ENCODE measurements around the gene KATNA1. TPM values are rescaled to one million over a fixed set of nuclear protein-coding genes. Genes with fewer than 3 reads are reported as not detected.

KATNA1 gene
- total RNA-seq, 1 experiment from 2014 or later = 20.6 TPM

GRCh38 chr6:149567194-149567586 lies 81.3 kb downstream of the KATNA1 start (continued):
- TF ChIP-seq REST (IDR thresholded peaks at IDR 0.05; ENCODE audit: low read depth) (no peak), FOSL1 (IDR thresholded peaks at IDR 0.05; ENCODE audit: low read depth) (no peak), SP1 (IDR thresholded peaks at IDR 0.05; ENCODE audit: low read depth) (no peak), EGR1 (IDR thresholded peaks at IDR 0.05; ENCODE audit: low read depth) (no peak), POLR2A (IDR thresholded peaks at IDR 0.05; ENCODE audit: borderline replicate concordance, extremely low read depth, insufficient read depth, insufficient read length) (no peak), ELF1 (IDR thresholded peaks at IDR 0.05; ENCODE audit: borderline replicate concordance, low read depth) (no peak), ZNF274 (IDR thresholded peaks at IDR 0.05; ENCODE audit: low read depth, low read length) (no peak), CEBPB (IDR thresholded peaks at IDR 0.05; ENCODE audit: low read depth) (no peak), SRF (IDR thresholded peaks at IDR 0.05; ENCODE audit: low read depth) (no peak), JUND (IDR thresholded peaks at IDR 0.05) (no peak), ATF3 (IDR thresholded peaks at IDR 0.05) (no peak), YY1 (IDR thresholded peaks at IDR 0.05; ENCODE audit: extremely low read depth, insufficient replicate concordance, low read depth, low read length) (no peak)
